ENCODE results near the gene DAZAP1. TPM values are rescaled to one million over a fixed set of nuclear protein-coding genes. Genes with fewer than 3 reads are reported as not detected.

The DAZAP1 gene
- polyA plus RNA-seq, 1 donor (not counting 4 experiments of a cell fraction or from before 2014, with no cell fraction given) = 99.2 TPM

DNA sequence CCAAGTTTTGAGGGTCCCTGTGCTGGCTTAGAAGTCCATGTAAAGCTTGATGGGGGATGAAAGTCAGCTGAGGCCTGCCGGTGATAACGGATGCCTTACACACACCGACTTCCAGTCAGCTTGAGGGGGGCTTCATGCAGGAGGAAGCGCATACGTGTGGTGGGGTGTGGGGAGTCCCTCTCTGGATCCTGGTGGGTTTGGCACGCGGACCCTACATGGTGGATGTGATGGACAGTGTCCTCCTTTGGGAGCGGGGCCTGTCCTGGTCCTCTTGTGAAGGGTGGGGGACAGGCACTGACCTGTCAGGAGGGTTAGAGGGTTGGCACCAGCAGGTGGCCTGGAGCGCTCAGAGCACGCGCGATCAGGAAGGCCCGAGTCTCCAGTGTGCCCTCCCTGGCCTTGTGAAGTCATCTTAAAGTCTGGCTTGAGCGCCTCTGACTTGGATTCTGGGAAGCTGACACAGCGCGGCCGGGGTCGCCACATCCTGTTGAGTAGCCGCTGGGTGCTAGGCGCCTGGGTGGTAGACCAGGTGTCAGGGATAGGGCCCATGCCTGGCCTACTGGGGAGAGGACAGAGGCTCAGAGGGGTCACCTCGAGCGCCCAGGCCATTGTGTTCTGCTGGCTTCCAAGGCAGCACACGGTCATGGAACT, 2.9 kb downstream of the DAZAP1 start:
- dilution Hi-C loops (cut with MboI; ENCODE audit: extremely low pct_ligation_motif_present, low sequenced_read_pairs) = no loop called here
- H3K4me3 ChIP-seq (ENCODE audit: control insufficient read depth in 2 of 3, extremely low read depth in 1 of 3, insufficient read depth in 2 of 3, low read depth in 1 of 3, low read length in 3 of 3) = peak overlapping the region in 2 of 3 experiments; percentile 75 to 79
- peaks cover 58% of the 10 kb centered on the region for H4K20me1 ChIP-seq (ENCODE audit: control insufficient read depth, extremely low read depth, insufficient read depth, low read length)
- FAIRE-seq (no peak), DNase-seq (ENCODE audit: low read depth, low spot score) (no peak)
- no peaks in the 10 kb centered on the region for H3K27me3 ChIP-seq (ENCODE audit: control insufficient read depth, extremely low read depth, insufficient read depth, low read length)
- peaks cover 43% of the 10 kb centered on the region for H3K4me1 ChIP-seq (ENCODE audit: control insufficient read depth, extremely low read depth, insufficient read depth, low read length)
- H3K79me2 ChIP-seq (ENCODE audit: control insufficient read depth, insufficient read depth, low read length) = peaks cover 72% of the 10 kb centered on the region
- peak overlapping the region; percentile 95 for H3K9ac ChIP-seq (ENCODE audit: control insufficient read depth, extremely low read depth, insufficient read depth, low read length)
- no peak overlapping the region for H2AFZ ChIP-seq (ENCODE audit: control insufficient read depth, low read length)
- no peak overlapping the region for H3K27ac ChIP-seq (ENCODE audit: control insufficient read depth, insufficient read depth, low read length)
- no peaks in the 10 kb centered on the region for H3K9me3 ChIP-seq (ENCODE audit: control insufficient read depth, low read depth, low read length)
- H3K9me1 ChIP-seq (ENCODE audit: control insufficient read depth, extremely low read depth, insufficient read depth, low read length) = peaks cover 2% of the 10 kb centered on the region
- TF ChIP-seq CTCF (optimal IDR thresholded peaks at IDR 0.05 in 1 of 3, IDR thresholded peaks at IDR 0.05 in 1 of 3, conservative IDR thresholded peaks at IDR 0.05 in 1 of 3; ENCODE audit: extremely low read depth in 1 of 3, insufficient read depth in 2 of 3, low read length in 3 of 3) (no peak), EZH2 (IDR thresholded peaks at IDR 0.05; ENCODE audit: low read length) (no peak)
- H3K36me3 ChIP-seq (ENCODE audit: control insufficient read depth in 2 of 2, extremely low read depth in 1 of 2, insufficient read depth in 2 of 2, low read length in 2 of 2) = peaks cover 5 to 20% of the 10 kb centered on the region in 2 experiments
- H3K4me2 ChIP-seq (ENCODE audit: control insufficient read depth, extremely low read depth, insufficient read depth, low read depth, low read length) = peak overlapping the region; percentile 88

- TF ChIP-seq EZH2 (IDR thresholded peaks at IDR 0.05; ENCODE audit: low read length) (no peak), CTCF (optimal IDR thresholded peaks at IDR 0.05 in 1 of 3, IDR thresholded peaks at IDR 0.05 in 1 of 3, conservative IDR thresholded peaks at IDR 0.05 in 1 of 3; ENCODE audit: extremely low read depth in 1 of 3, insufficient read depth in 2 of 3, low read length in 3 of 3) (no peak)
- H2AFZ ChIP-seq (ENCODE audit: control insufficient read depth, low read length) = no peak overlapping the region
These were observed 3.4 kb downstream of the DAZAP1 start for GRCh38 chr19:1410789-1411188.

More at GRCh38 chr19:1410789-1411188, 3.4 kb downstream of the DAZAP1 start:
- Histone ChIP-seq H3K36me3 (ENCODE audit: control insufficient read depth in 2 of 2, extremely low read depth in 1 of 2, insufficient read depth in 2 of 2, low read length in 2 of 2) (peaks cover 5 to 20% of the 10 kb centered on the region in 2 experiments), H3K27ac (ENCODE audit: control insufficient read depth, insufficient read depth, low read length) (no peak overlapping the region), H3K4me1 (ENCODE audit: control insufficient read depth, extremely low read depth, insufficient read depth, low read length) (peaks cover 48% of the 10 kb centered on the region), H3K9ac (ENCODE audit: control insufficient read depth, extremely low read depth, insufficient read depth, low read length) (peak overlapping the region; percentile 35), H3K27me3 (ENCODE audit: control insufficient read depth, extremely low read depth, insufficient read depth, low read length) (no peaks in the 10 kb centered on the region), H3K79me2 (ENCODE audit: control insufficient read depth, insufficient read depth, low read length) (peaks cover 76% of the 10 kb centered on the region), H4K20me1 (ENCODE audit: control insufficient read depth, extremely low read depth, insufficient read depth, low read length) (peaks cover 59% of the 10 kb centered on the region), H3K9me1 (ENCODE audit: control insufficient read depth, extremely low read depth, insufficient read depth, low read length) (peaks cover 2% of the 10 kb centered on the region), H3K9me3 (ENCODE audit: control insufficient read depth, low read depth, low read length) (no peaks in the 10 kb centered on the region), H3K4me3 (ENCODE audit: control insufficient read depth in 2 of 3, extremely low read depth in 1 of 3, insufficient read depth in 2 of 3, low read depth in 1 of 3, low read length in 3 of 3) (no peak overlapping the region), H3K4me2 (ENCODE audit: control insufficient read depth, extremely low read depth, insufficient read depth, low read depth, low read length) (no peak overlapping the region)
- dilution Hi-C loops (cut with MboI; ENCODE audit: extremely low pct_ligation_motif_present, low sequenced_read_pairs) = no loop called here
- FAIRE-seq = no peak
- DNase-seq (ENCODE audit: low read depth, low spot score) = no peak

Measured in keratinocyte (primary cell).